Measurements from ENCODE around the gene HHAT.
"Not testable (repeated sequence)": the region's sequence is repeated elsewhere in the genome, so short reads cannot be mapped to it uniquely, and the experiment has no call there.

HHAT gene

GRCh38 chr1:210633140-210633539, 304.4 kb downstream of the HHAT start:
- DNase-seq (ENCODE audit: low read depth in 2 of 2, low spot score in 1 of 2), result no peak

- DNase-seq (ENCODE audit: low read depth in 2 of 2, low spot score in 1 of 2), result no peak
Measured at GRCh38 chr1:210633636-210634035, 304.9 kb downstream of the HHAT start.

GRCh38 chr1:210635108-210635507, 306.4 kb downstream of the HHAT start:
- DNase-seq (ENCODE audit: low read depth in 2 of 2, low spot score in 1 of 2), result no peak

- DNase-seq (ENCODE audit: low read depth in 2 of 2, low spot score in 1 of 2), result no peak
Measured at GRCh38 chr1:210641582-210641981, 312.9 kb downstream of the HHAT start.

- no peak for DNase-seq (ENCODE audit: low read depth in 2 of 2, low spot score in 1 of 2)
Measured at GRCh38 chr1:210645582-210646257, 317.0 kb downstream of the HHAT start.

GRCh38 chr1:210646258-210646616, 317.5 kb downstream of the HHAT start:
- no peak for DNase-seq (ENCODE audit: low read depth in 2 of 2, low spot score in 1 of 2)

- no peak for DNase-seq (ENCODE audit: low read depth in 2 of 2, low spot score in 1 of 2)
Measured at GRCh38 chr1:210647406-210648333, 319.0 kb downstream of the HHAT start.

GRCh38 chr1:210648588-210649269, 320.0 kb downstream of the HHAT start:
- no peak for DNase-seq (ENCODE audit: low read depth in 2 of 2, low spot score in 1 of 2)

- DNase-seq (ENCODE audit: low read depth in 2 of 2, low spot score in 1 of 2), result no peak
Measured at GRCh38 chr1:210650403-210650802, 321.7 kb downstream of the HHAT start.

GRCh38 chr1:210652329-210652954, 323.7 kb downstream of the HHAT start:
- DNase-seq (ENCODE audit: low read depth in 2 of 2, low spot score in 1 of 2), result no peak

GRCh38 chr1:210653771-210654170, 325.1 kb downstream of the HHAT start:
- no peak for DNase-seq (ENCODE audit: low read depth in 2 of 2, low spot score in 1 of 2)

- DNase-seq (ENCODE audit: low read depth in 2 of 2, low spot score in 1 of 2), result no peak
Measured at GRCh38 chr1:210654176-210654981, 325.7 kb downstream of the HHAT start.

- no peak for DNase-seq (ENCODE audit: low read depth in 2 of 2, low spot score in 1 of 2)
Measured at GRCh38 chr1:210655511-210655910, 326.8 kb downstream of the HHAT start.

- no peak for DNase-seq (ENCODE audit: low read depth in 2 of 2, low spot score in 1 of 2)
Measured at GRCh38 chr1:210657806-210658205, 329.1 kb downstream of the HHAT start.

GRCh38 chr1:210661520-210661919, 332.8 kb downstream of the HHAT start:
- not testable (repeated sequence) for DNase-seq (ENCODE audit: low read depth in 2 of 2, low spot score in 1 of 2)

GRCh38 chr1:210662291-210663050, 333.8 kb downstream of the HHAT start:
- DNase-seq (ENCODE audit: low read depth in 2 of 2, low spot score in 1 of 2), result no peak

- DNase-seq (ENCODE audit: low read depth in 2 of 2, low spot score in 1 of 2), result no peak
Measured at GRCh38 chr1:210663730-210664573, 335.2 kb downstream of the HHAT start.

GRCh38 chr1:210669951-210670350, 341.2 kb downstream of the HHAT start:
- DNase-seq (ENCODE audit: low read depth in 2 of 2, low spot score in 1 of 2), result no peak

GRCh38 chr1:210674151-210674550, 345.4 kb downstream of the HHAT start:
- no peak for DNase-seq (ENCODE audit: low read depth in 2 of 2, low spot score in 1 of 2)

Measured in stimulated activated CD8-positive, alpha-beta memory T cell treated with anti-CD3 and anti-CD28 coated beads, Interleukin-4, amount 100 ng/mL, for 4 hours (primary cell).